Measurements from ENCODE around the gene GPR68. TPM values are rescaled to one million over a fixed set of nuclear protein-coding genes. Genes with fewer than 3 reads are reported as not detected.

The GPR68 gene
- total and polyA plus RNA-seq, 4 donors, result 2.3 to 7.6 (median 2.8) TPM

DNA sequence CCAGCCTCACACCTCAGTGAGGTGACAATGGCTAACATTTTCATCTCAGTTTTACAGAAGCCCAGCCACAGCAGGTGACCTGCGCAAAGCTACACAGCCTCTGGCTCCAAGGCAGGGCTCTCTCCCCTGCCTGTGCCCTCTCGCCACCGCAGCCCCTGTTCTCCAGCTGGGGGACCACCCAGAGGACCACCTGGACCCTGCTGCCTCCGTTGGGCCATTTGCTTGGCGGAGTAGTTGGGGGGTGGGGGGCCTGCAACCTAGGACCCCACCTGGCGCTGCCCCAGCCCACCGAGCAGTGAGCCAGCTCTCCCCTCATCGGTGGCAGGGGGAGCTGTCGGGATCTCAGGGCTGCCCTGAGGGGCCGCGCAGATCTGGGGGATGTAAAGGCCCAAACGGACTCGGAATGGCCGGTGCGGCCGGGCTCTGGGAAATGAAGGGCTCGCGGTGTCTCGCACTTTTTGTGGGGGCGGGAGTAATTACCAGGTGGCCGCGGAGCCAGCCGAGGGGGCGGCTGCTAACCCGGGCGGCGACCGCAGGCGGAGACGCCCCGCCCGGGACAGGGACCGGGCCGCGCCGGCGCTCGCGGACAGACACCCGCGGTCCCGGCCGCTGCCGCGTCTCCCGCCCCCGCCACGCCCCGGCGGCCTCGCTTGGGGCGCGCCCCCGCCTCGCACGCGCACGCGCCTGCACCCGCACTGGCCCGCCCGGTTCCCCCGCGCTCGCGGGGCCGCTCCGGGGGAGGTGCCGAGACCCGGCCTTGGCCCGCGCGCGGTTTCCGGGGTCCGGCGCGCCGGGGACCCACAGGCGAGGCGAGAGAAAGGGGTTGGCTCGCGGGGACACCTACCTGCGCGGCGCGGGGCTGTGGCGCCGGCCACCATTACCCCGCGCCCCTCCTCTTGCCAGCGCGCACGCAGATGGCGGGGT is 8.6 kb upstream of the GPR68 start:
- WGBS, 2 donors, result 3 to 4% methylated on average over 56 to 95 of the region's 95 CpGs
- H3K27me3 ChIP-seq (ENCODE audit: control insufficient read depth in 3 of 3, insufficient read depth in 3 of 3, low read length in 2 of 3), result no peaks in the 10 kb centered on the region
- H3K36me3 ChIP-seq (ENCODE audit: control insufficient read depth in 4 of 4, insufficient read depth in 4 of 4, low read length in 4 of 4), result no peaks in the 10 kb centered on the region
- no peaks in the 10 kb centered on the region for H3K9me3 ChIP-seq (ENCODE audit: control insufficient read depth in 4 of 4, insufficient read depth in 3 of 4, low read length in 3 of 4)
- H3K4me1 ChIP-seq (ENCODE audit: control insufficient read depth in 5 of 5, insufficient read depth in 5 of 5, low read length in 5 of 5), result peaks cover 0 to 33% (median 6%) of the 10 kb centered on the region in 5 donors
- DNase-seq (peak in 2 of 3 donors; percentile 41 to 44), ATAC-seq (ENCODE audit: insufficient read depth, low FRiP score) (peak; percentile 68)
- TF ChIP-seq, protein P1, sequence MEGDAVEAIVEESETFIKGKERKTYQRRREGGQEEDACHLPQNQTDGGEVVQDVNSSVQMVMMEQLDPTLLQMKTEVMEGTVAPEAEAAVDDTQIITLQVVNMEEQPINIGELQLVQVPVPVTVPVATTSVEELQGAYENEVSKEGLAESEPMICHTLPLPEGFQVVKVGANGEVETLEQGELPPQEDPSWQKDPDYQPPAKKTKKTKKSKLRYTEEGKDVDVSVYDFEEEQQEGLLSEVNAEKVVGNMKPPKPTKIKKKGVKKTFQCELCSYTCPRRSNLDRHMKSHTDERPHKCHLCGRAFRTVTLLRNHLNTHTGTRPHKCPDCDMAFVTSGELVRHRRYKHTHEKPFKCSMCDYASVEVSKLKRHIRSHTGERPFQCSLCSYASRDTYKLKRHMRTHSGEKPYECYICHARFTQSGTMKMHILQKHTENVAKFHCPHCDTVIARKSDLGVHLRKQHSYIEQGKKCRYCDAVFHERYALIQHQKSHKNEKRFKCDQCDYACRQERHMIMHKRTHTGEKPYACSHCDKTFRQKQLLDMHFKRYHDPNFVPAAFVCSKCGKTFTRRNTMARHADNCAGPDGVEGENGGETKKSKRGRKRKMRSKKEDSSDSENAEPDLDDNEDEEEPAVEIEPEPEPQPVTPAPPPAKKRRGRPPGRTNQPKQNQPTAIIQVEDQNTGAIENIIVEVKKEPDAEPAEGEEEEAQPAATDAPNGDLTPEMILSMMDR (IDR thresholded peaks at IDR 0.05; ENCODE audit: control extremely low read depth, extremely low read depth), result no peak
- peak overlapping the region in 1 of 2 donors; percentile 12 for H3K9ac ChIP-seq (ENCODE audit: insufficient read depth in 1 of 2, low read length in 2 of 2)
- H3K27ac ChIP-seq (ENCODE audit: low read depth in 1 of 2, low read length in 1 of 2), result peak overlapping the region in 1 of 2 donors; percentile 84
- H3K4me3 ChIP-seq, result peak overlapping the region; percentile 42

DNA sequence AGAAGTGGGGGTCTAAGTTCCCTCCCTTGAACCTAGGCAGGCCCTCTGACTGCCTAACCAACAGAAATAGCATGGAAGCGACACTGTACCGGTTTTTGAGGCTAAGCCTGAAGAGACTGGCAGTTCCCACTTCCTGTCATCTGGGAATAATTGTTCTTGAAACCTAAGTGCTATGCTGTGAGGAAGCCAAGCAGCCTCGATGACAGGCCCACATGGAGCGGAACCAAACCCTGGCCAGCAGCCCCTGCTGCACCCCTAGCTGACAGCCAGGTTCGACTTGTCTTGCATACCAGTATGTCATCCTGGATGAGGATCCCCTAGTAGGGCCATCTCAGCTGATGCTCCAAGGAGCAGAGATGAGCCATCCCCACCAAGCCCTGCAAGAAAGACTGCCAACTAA is 6.4 kb upstream of the GPR68 start:
- H3K4me3 ChIP-seq, result no peak overlapping the region
- H3K27ac ChIP-seq (ENCODE audit: low read depth in 1 of 2, low read length in 1 of 2), result peak overlapping the region in 1 of 2 donors; percentile 73
- peaks cover 0 to 3% (median 0%) of the 10 kb centered on the region in 4 donors for H3K9me3 ChIP-seq (ENCODE audit: control insufficient read depth in 4 of 4, insufficient read depth in 3 of 4, low read length in 3 of 4)
- no peaks in the 10 kb centered on the region for H3K27me3 ChIP-seq (ENCODE audit: control insufficient read depth in 3 of 3, insufficient read depth in 3 of 3, low read length in 2 of 3)
- no peaks in the 10 kb centered on the region for H3K36me3 ChIP-seq (ENCODE audit: control insufficient read depth in 4 of 4, insufficient read depth in 4 of 4, low read length in 4 of 4)
- peaks cover 0 to 26% (median 6%) of the 10 kb centered on the region in 5 donors for H3K4me1 ChIP-seq (ENCODE audit: control insufficient read depth in 5 of 5, insufficient read depth in 5 of 5, low read length in 5 of 5)
- H3K9ac ChIP-seq (ENCODE audit: insufficient read depth in 1 of 2, low read length in 2 of 2), result no peak overlapping the region
- TF ChIP-seq, protein P1 (IDR thresholded peaks at IDR 0.05; ENCODE audit: control extremely low read depth, extremely low read depth), result no peak
- no peak for ATAC-seq (ENCODE audit: insufficient read depth, low FRiP score)
- no peak for DNase-seq
- 39 to 62% methylated on average over 5 of the region's 5 CpGs for WGBS, 2 donors

DNA sequence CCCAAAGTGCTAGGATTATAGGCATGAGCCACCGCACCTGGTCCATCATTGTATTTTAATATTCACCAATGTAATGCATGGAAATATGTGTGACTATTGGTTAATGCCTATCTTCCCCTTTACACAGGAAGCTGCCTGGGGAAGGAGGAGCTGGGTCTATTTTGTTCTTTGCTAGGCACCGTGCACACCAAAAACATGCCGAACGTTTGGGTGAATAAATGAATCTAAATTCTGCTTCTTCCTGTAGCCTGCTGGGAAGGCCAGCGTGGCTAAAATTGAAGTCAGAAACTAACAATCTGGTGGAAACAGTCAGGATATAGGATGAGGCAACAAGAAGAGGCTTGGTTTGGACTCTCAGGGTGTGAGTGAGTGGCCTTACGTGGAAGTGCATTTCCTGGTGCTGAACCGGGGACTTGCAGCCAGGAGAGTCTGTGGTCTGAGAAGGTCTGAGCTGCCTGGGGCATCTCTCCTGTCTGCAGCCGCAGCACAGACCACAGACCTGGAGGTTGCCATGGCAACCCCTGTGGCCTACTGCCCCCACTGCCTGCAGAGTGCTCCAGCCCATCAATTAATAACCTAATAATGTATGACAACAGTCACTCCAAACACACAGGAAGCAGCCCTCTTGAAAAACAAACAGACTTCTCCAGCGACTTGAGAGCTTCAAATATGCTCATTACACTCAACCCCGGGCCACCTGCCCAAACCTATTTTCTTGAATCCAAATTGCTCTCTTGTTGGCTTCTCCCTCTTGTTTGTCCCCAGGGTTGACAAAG is 5.5 kb upstream of the GPR68 start:
- Histone ChIP-seq H3K9ac (ENCODE audit: insufficient read depth in 1 of 2, low read length in 2 of 2) (no peak overlapping the region), H3K27ac (ENCODE audit: low read depth in 1 of 2, low read length in 1 of 2) (peak overlapping the region in 1 of 2 donors; percentile 73), H3K9me3 (ENCODE audit: control insufficient read depth in 4 of 4, insufficient read depth in 3 of 4, low read length in 3 of 4) (peaks cover 0 to 3% (median 0%) of the 10 kb centered on the region in 4 donors), H3K4me1 (ENCODE audit: control insufficient read depth in 5 of 5, insufficient read depth in 5 of 5, low read length in 5 of 5) (peaks cover 0 to 27% (median 6%) of the 10 kb centered on the region in 5 donors), H3K36me3 (ENCODE audit: control insufficient read depth in 4 of 4, insufficient read depth in 4 of 4, low read length in 4 of 4) (no peaks in the 10 kb centered on the region), H3K27me3 (ENCODE audit: control insufficient read depth in 3 of 3, insufficient read depth in 3 of 3, low read length in 2 of 3) (no peaks in the 10 kb centered on the region), H3K4me3 (no peak overlapping the region)
- peak; percentile 26 to 49 (median 44) for DNase-seq
- TF ChIP-seq, protein P1 (IDR thresholded peaks at IDR 0.05; ENCODE audit: control extremely low read depth, extremely low read depth), result no peak
- WGBS, 2 donors, result 12 to 27% methylated on average over 10 of the region's 10 CpGs
- peak; percentile 30 for ATAC-seq (ENCODE audit: insufficient read depth, low FRiP score)

Measured in lung (tissue), 12 donors.